Esophagus muscularis mucosa (tissue), 4 donors: ENCODE measurements around the gene GNPAT.

Source experiments
- EP300 ChIP-seq: sonication (generic); formaldehyde crosslinking; IDR thresholded peaks from one replicate; pipeline ENCODE4 v1.6.1; 2017; ENCODE audit warnings: antibody characterized with exemption
- POLR2A ChIP-seq: fragments of 450-650 bp; IDR thresholded peaks from one replicate; pipeline ENCODE4 v1.6.1; 2017; ENCODE audit warnings: antibody characterized with exemption, moderate library complexity, mild to moderate bottlenecking, low read depth
- POLR2AphosphoS5 ChIP-seq, 2 donors: sonication (generic); formaldehyde crosslinking; IDR thresholded peaks; one replicate each; pipeline ENCODE4 v1.6.1; 2017; ENCODE audit warnings: antibody characterized with exemption in 2 of 2
- TF ChIP-seq, protein P1 (sequence below), 3 experiments: fragments of 200-600 bp in 2 of 3; fragments of 450-650 bp in 1 of 3; sonication (generic) in 2 of 3; IDR thresholded peaks; one replicate each; pipeline ENCODE4 v1.5.1; 2017 to 2019; ENCODE audit warnings: antibody characterized with exemption in 3 of 3, mild to moderate bottlenecking in 2 of 3, moderate library complexity in 1 of 3

- TF ChIP-seq POLR2A (no peak), POLR2AphosphoS5 (IDR thresholded peaks at IDR 0.05) (no peak), EP300 (no peak)
- TF ChIP-seq, protein P1, sequence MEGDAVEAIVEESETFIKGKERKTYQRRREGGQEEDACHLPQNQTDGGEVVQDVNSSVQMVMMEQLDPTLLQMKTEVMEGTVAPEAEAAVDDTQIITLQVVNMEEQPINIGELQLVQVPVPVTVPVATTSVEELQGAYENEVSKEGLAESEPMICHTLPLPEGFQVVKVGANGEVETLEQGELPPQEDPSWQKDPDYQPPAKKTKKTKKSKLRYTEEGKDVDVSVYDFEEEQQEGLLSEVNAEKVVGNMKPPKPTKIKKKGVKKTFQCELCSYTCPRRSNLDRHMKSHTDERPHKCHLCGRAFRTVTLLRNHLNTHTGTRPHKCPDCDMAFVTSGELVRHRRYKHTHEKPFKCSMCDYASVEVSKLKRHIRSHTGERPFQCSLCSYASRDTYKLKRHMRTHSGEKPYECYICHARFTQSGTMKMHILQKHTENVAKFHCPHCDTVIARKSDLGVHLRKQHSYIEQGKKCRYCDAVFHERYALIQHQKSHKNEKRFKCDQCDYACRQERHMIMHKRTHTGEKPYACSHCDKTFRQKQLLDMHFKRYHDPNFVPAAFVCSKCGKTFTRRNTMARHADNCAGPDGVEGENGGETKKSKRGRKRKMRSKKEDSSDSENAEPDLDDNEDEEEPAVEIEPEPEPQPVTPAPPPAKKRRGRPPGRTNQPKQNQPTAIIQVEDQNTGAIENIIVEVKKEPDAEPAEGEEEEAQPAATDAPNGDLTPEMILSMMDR (IDR thresholded peaks at IDR 0.05): no peak
These were observed 38.7 kb downstream of the GNPAT start for GRCh38 chr1:231279683-231280082.
